OCI-LY1 (cell line): ENCODE results near the gene VDAC1.

Experiments
- EZH2 ChIP-seq: fragments of 200-600 bp; sonication (generic), shearing (Covaris generic); IDR thresholded peaks from 2 replicates; pipeline ENCODE4 v1.8.0; 2017; ENCODE audit warnings: borderline replicate concordance, mixed run types, mild to moderate bottlenecking, antibody characterized with exemption, low read length, moderate library complexity, mixed read lengths
- TF ChIP-seq, protein P1 (sequence below): fragments of 200-600 bp; sonication (generic), shearing (Covaris generic); IDR thresholded peaks from 2 replicates; pipeline ENCODE4 v1.5.1; 2017; ENCODE audit warnings: mild to moderate bottlenecking, antibody characterized with exemption, low read length, moderate library complexity, mixed read lengths

DNA sequence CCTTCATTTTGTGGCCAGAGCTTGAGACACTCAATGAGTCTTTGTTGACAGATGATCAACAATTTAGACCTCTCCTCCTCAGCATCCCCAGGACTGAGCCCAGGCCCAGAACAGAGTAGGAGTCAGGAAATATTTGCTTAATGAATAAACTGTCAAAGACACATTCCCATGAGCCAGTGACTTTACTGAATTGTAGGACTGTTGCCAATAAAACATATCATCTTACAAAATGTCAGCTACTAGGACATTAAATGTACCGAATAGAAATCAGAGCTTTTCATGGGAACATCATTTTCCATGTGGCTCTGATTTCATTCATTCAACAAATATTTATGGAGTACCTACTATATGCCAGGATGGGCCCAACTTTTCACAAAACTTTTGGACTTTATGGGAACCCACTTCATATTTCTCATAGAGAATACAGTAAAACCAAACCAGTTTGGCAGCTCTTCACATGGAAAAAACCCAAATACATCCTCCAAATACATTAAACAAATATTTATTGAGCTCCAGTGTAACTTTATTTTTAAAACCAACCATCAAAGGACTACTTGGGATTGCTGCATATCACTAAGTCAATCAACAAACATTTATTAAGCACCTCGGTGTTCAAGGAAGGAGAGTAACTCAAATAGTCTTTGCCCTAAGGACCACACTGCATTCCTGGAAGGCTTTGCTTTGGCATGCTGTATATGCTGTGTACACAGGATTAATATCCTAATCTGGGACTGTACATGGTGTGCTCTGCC lies 11.4 kb downstream of the VDAC1 start:
- no peak for TF ChIP-seq EZH2
- TF ChIP-seq, protein P1, sequence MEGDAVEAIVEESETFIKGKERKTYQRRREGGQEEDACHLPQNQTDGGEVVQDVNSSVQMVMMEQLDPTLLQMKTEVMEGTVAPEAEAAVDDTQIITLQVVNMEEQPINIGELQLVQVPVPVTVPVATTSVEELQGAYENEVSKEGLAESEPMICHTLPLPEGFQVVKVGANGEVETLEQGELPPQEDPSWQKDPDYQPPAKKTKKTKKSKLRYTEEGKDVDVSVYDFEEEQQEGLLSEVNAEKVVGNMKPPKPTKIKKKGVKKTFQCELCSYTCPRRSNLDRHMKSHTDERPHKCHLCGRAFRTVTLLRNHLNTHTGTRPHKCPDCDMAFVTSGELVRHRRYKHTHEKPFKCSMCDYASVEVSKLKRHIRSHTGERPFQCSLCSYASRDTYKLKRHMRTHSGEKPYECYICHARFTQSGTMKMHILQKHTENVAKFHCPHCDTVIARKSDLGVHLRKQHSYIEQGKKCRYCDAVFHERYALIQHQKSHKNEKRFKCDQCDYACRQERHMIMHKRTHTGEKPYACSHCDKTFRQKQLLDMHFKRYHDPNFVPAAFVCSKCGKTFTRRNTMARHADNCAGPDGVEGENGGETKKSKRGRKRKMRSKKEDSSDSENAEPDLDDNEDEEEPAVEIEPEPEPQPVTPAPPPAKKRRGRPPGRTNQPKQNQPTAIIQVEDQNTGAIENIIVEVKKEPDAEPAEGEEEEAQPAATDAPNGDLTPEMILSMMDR, result no peak
